NCI-H1930 (cell line): ENCODE measurements around the gene SELENOF.
"Not testable (repeated sequence)": the region's sequence is repeated elsewhere in the genome, so short reads cannot be mapped to it uniquely, and the experiment has no call there.

Experiments used
- DNase-seq, 2 experiments: peaks; one replicate each; lab custom pipeline; 2025; lab: John Stamatoyannopoulos, UW

Gene SELENOF

DNA sequence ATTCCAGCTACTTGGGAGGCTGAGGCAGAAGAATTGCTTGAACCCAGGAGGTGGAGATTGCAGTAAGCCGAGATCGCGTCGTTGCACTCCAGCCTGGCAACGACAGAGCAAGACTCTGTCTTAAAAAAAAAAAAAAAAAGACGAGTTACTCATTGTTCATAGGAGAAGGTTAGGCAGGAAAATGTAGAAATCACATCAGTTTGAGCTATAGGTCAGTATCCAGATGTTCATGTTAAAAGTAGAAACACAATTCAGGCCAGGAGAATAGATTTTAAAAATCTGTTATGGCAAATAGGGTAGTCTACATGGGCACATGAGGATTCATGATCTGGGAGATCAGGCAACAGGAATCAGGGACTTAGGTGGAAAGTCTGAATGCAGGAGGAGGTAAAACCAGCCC is 57.7 kb downstream of the SELENOF start:
- no peak for DNase-seq

DNA sequence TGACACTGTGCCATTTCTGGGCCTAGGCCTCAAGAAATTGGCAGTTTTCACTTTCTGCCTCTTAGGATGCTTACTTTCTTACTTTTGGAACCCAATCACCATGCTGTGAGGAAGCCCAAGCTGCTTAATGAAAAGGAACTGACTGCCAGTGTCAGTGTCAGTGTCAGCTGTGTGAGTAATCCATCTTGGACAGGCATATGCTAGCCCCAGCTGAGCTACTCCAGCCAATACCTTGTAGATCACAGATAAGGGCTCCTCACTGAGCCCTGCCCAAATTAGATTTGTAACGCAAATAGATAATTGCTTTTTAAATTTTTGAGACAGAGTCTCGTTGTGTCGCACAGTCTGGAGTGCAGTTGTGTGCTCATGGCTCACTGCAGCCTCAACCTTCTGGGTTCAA is 59.6 kb downstream of the SELENOF start:
- DNase-seq, result no peak

DNA sequence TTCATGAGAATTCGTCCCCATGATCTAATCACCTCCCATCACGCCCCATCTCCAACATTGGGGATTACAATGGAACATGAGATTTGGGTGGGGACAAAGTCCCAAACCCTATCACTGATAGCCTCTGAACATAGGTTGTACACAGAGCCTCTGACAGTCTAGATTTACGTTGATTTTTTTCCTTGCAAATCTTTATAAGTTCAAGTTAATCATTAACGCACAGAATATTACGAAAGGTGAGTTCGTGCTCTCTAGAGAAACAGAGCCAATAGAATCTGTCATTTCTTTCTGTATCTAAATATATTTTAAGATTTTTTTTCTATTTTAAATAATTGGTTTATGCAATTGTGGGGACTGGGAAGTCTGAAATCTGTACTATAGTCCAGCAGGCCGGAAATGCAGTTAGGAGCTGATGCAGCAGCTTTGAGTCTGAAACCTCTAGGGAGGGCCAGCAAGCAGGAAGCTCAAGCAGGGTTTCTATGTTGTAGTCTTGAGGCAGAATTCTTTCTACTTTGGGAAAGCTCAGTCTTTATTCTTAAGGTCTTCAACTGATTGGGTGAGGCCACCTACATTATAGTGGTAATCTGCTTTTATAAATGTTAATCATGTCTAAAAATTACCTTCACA is 61.0 kb downstream of the SELENOF start:
- DNase-seq, result no peak

DNA sequence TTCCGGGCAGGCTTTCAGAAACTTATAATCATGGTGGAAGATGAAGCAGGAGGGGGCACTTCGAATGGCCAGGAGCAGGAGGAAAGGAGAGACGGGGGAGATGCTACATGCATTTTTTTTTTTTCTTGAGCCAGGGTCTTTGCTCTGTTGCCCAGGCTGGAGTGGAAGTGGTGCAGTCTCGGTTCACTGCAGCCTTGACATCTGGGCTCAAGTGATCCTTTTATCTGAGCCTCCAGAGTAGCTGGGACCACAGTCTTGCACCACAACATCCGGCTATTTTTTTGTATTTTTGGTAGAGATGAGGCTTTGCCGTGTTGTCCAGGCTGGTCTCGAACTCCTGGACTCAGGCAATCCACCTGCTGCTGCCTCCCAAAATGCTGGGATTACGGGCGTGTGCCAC is 61.6 kb downstream of the SELENOF start:
- DNase-seq, result no peak

DNA sequence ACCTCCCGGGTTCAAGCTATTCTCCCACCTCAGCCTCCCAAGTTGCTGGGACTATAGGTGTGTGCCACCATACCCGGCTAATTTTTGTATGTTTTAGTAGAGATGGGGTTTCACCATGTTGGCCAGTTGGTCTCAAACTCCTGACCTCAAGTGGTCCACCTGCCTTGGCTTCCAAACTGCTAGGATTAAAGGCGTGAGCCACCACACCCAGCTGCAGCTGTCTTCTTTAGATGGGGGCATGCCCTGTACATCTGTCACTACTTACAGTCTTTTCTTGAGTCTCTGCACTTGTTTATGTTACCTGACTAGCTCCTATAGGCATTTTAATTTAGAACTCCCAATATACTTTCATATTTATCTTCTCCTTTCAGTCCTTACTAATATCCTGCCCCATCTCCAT is 64.2 kb downstream of the SELENOF start:
- DNase-seq, result no peak

DNA sequence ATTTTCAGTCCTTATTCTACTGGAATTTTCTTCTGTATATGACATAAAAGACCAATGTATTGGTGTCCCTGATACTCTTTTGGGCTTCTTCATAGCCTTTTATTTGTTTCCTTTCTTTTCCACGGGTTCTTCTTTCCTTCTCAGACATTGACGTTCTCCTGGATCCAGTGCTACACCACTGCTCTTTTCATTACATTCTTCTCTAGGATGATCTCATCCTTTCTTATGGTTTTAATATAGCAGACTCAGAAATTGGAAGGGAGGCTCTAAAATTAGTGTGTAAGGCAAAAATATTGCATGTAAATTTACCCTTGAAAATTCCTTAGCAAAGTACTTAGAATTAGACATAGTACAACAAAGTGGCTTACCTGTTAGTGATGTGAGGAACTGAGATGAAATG is 65.3 kb downstream of the SELENOF start:
- DNase-seq, result no peak

DNA sequence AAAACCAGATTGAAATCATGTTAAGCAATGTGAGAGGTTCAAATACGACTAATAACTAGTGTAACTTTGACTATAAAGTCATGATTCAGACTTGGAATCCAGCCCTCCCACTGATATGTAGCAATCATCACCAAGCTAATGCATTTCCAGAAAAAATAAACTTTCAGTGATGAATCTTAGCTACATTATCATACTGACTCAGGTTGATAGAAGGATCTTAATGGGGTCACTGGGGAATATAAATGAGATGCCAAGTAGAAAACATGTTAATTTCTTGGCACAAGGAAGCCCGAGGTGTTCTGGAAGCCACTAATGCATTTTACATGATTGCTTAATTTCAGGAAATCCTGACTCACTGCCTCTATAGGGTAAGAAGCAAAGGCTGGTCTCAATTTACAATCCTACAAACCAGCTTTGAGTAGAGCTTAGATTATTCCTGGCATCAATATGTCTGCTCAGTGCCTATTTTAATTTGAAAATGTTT is 67.7 kb downstream of the SELENOF start:
- DNase-seq, result no peak

DNA sequence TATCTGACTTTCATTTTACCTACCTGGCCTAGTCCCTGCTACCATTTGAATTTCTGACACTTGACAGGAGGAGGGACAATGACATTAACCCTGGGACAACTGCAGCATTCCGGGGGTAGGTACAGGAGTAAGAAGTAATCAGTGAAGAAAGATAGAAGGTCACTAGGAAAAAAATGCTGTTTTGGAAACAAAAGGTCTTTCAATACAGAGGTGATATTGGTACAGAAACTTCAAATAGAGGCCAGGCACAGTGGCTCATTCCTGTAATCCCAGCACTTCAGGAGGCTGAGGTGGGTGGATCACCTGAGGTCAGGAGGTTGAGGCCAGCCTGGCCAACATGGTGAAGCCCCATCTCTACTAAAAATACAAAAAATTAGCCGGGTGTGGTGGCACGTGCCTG is 68.4 kb downstream of the SELENOF start:
- no peak for DNase-seq

DNA sequence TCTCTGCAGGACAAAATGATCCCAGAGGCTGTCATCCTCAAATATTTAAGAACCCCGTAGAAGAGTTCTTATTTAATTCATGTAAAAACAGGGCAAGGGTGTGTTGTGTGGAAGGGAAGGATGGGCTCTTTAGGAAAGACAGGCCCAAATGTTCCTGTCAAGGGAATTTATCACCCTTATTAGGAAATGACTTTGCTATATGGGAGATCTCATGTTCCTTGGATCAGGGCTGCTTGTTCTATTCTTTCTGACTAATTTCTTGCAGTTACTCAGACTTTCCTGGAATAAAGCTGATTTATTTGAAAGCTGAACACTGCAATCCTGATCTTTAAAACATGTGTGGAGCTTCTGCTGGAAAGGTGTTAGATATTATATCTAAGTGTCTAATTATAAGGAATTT is 72.8 kb downstream of the SELENOF start:
- DNase-seq, result no peak

DNA sequence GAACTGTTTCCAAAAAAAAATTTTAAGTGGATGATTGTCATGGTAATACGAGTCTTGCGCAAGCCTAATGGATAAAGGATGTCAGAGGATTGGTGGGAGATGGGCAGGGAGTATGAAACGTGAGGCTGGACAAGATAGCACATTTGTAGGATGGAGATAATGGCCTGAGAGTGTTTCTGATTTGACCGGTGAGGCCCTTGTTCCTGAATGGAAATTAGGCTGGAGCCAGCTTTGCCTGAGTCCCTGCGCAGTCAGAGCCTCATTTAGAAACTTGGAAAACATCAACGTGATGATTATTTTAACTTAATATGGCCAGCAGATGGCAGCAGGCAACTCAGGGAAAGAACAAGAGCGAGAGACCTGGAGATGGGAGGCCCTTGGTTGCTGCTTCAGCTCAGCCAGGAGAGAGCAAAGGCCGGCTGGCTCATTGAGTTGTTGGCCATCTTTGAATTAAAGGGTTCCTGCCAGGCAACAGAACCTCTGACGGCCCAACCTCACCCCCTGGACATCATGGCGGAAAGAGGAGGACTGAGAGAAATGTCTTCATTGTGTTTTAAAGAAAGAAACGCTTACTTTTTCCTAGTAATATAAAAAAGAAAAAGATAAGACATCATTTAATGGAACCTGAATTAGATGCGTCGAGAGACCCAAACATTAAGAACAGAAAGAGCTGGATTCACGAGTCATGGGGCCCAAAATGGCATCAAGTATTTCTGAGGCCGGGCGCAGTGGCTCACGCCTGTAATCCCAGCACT is 80.3 kb downstream of the SELENOF start:
- DNase-seq, result peak; percentile 43 to 54

DNA sequence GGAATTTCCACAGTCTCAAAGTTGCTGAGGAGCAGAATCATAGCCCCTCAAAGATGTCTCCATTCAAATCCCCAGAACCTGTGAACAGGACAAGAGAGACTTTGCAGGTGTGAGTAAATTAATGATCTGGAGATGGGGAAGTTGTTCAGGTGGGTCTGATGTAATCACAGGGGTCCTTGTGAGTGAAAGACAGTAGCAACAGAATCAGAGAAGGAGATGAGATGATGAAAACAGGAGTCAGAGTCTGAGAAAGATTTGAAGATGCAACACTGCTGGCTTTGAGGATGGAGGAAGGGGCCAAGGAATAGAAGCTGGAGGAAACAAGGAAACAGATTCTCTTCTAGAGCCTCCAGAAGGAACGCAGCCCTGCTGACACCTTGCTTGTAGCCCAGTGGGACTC is 81.5 kb downstream of the SELENOF start:
- DNase-seq, result no peak

DNA sequence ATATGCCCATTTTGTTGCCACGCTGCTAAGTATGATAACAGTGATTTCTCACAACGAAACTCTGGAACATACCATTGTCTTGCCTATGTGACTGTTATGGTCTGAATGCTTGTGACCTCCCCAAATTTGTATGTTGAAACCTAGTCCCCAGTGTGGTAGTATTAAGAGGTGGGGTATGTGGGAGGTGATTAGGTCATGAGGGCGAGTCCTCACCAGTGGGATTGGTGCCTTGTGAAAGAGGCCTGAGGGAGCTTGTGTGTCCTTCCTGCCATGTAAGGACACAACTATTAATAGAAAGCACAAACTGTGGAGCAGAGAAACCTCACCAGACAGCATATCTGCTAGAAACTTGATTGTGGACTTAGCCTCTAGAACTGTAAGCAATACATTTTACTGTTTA is 84.6 kb downstream of the SELENOF start:
- DNase-seq, result no peak

DNA sequence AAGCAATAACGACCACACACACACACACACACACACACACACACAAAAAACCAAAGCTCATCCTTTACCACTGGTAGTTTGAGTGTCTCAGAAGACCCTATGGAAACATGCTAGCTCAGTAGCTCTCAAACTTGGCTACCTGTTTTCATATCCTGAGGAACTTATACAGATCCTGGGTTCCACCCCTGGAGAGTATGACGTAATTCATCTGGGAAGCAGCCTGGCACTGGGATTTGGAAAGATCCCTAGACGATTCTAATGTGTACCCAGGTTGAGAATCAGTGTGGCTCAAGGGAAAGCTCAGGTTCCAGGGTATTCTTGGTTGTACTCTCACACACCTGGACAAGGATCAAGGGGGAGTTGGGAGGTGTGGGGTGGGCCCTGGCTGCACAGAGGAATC is 85.9 kb downstream of the SELENOF start:
- DNase-seq, result no peak

DNA sequence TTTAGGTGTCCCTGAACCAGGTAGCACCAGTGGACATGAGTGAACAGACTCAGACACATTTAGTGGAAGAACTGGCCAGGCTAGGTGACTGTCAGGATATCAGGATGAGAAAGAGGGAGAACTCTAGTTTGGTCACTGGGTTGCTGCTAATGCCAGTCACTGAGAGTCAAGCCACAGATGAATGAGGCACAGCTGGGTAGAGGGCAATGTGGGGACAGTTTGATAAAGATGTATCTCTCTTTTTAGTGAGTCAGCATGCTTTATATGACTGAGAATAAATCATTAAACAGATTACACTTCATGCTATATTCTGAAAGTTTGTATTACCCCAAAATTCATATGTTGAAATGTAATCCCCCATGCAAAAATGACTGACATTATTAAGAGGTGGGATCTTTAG is 87.1 kb downstream of the SELENOF start:
- DNase-seq, result no peak

DNA sequence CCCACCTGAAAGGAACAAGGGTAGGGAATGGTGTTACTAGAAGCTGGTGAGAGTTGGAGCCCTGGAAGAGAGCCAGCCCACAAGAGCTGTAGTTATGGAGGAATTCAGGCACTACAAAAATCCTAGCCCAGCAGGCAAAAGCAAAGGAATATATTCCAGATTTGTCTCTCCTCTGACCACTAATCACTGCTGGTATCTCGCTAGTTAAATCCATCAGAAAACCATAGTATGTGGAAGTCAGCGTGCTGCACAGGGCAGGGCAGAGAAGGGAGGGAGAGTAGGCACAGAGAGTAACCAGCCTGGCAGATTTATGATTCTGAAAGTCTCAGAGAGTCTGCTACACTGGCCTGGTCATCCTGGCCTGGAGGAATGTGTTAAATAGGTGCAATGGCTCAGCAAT is 88.6 kb downstream of the SELENOF start:
- no peak for DNase-seq

DNA sequence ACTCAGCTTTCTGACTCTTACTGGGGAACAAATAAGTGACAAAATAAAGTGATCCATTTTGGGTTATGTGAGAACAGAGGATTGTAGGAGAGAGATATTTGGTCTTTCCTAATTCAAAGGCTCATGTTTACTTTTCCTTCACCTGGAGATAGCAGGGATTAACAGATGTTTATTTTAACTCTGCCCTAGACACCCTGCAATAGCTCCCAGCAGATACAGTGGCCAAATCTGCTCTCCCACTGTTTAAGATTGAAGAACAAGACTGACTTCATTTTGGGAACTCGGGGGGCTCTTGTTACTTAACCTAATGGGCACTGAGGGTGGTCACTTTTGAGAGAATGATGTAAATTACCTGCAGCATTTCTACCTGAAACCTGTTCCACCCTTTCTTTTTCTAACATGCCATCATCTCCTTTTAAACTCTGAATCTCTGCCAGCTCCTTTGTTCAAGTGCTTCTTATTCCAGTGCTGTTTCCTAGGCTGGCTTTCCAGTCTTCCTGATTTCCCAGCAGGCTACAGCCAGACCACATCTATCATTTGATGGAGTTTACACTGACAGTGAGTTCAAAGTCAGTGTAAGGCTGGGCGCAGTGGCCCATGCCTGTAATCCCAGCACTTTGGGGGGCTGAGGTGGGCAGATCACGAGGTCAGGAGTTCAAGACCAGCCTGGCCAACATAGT is 90.0 kb downstream of the SELENOF start:
- DNase-seq, result no peak

DNA sequence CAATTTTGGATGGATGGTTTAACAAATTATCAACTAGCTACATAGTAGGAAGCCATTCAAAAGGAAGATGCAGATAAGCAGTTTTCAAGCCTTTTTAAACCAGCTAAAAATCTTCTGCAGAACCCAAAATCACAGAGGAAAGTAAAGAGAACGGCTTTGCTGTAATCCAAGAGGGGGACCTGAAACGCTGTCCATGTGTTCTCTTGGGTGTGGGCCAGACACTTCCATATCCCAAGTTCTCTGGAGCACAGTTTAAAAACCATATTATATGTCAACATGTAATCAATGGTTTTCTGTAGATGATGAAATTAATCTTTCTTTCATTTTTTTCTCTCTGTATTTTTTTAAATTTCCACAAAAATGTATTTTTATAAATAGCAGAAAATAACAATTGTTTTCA is 90.5 kb downstream of the SELENOF start:
- DNase-seq, result no peak

DNA sequence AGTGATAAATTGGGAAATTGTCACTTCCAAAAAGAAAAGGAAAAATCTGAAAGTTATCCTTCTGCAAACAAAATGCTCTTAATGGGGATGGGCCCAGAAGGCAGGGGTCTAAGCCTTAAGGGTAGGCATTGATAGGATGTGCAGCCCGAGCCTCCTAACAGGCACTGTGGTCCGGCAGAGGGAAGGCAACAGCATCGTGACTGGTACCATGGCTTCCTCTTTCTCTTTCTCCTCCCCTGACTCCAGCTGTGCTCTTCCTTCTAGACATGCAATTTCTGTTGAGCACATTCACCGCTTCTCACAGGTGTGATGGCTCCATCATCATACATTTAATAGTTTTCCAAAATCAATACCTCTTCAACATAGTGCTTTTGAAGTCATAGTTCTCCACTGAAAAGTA is 91.5 kb downstream of the SELENOF start:
- no peak for DNase-seq

DNA sequence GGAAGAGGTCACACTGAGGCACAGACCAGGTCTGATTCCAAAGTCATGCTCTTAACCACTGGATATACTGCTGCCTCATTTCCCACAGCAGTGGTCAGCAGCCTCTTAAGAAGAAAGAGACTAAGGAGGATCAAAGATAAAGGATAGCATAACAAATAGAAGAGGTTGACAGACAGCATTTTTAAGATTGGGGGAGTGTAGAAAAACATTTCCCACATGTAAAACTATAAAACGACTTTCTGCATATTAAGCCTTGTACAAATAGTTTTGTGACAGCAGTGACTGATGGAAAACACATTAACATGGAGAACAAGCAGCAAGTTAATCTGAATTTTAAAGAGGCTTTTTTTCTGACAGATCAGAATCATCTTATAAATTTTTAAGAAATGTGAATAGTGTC is 92.0 kb downstream of the SELENOF start:
- DNase-seq, result no peak

DNA sequence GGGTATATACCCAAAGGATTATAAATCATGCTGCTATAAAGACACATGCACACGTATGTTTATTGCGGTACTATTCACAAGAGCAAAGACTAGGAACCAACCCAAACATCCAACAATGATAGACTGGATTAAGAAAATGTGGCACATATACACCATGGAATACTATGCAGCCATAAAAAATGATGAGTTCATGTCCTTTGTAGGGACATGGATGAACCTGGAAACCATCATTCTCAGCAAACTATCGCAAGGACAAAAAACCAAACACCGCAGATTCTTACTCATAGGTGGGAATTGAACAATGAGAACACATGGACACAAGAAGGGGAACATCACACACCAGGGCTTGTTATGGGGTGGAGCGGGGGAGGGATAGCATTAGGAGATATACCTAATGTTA is 94.0 kb downstream of the SELENOF start:
- not testable (repeated sequence) for DNase-seq

DNA sequence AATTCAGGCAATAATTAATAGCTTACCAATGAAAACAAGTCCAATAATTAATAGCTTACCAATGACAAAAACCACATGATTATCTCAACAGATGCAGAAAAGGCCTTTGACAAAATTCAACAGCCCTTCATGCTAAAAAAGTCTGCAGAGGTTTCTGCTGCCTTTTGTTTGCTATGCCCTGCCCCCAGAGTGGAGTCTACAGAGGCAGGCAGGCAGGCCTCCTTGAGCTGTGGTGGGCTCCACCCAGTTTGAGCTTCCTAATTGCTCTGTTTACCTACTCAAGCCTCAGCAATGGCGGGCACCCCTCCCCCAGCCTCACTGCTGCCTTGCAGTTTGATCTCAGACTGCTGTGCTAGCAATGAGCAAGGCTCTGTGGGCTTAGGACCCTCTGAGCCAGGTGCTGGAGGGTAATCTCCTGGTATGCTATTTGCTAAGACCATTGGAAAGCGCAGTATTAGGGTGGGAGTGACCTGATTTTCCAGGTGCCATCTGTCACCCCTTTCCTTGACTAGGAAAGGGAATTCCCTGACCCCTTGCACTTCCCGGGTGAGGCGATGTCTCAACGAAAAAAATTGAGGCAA is 96.6 kb downstream of the SELENOF start:
- DNase-seq, result not testable (repeated sequence)

DNA sequence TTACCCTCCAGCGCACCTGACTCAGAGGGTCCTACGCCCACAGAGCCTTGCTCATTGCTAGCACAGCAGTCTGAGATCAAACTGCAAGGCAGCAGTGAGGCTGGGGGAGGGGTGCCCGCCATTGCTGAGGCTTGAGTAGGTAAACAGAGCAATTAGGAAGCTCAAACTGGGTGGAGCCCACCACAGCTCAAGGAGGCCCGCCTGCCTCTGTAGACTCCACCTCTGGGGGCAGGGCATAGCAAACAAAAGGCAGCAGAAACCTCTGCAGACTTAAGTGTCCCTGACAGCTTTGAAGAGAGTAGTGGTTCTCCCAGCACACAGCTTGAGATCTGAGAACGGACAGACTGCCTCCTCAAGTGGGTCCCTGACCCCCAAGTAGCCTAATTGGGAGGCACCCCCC is 99.8 kb downstream of the SELENOF start:
- DNase-seq, result not testable (repeated sequence)
